HEK293 (cell line): ENCODE data around the gene TGFBI.

Experiments
- IKZF3 ChIP-seq: fragments of 450-650 bp; IDR thresholded peaks from 2 replicates; pipeline ENCODE4 v1.5.0; 2018; ENCODE audit warnings: missing biosample characterization, mild to moderate bottlenecking, missing genetic modification characterization, moderate library complexity
- PBX3 ChIP-seq: sonication (generic); formaldehyde crosslinking; IDR thresholded peaks from 2 replicates; pipeline ENCODE4 v1.8.1; 2022; ENCODE audit warnings: mild to moderate bottlenecking, moderate library complexity, missing genetic modification reagents
- PRDM10 ChIP-seq: fragments of 450-650 bp; formaldehyde crosslinking; IDR thresholded peaks from 2 replicates; pipeline ENCODE4 v1.5.1; 2016; ENCODE audit warnings: missing biosample characterization, missing genetic modification characterization
- PRDM2 ChIP-seq: fragments of 450-650 bp; formaldehyde crosslinking; IDR thresholded peaks from 2 replicates; pipeline ENCODE4 v1.5.1; 2016; ENCODE audit warnings: missing biosample characterization, missing genetic modification characterization, borderline replicate concordance
- SCRT1 ChIP-seq: fragments of 450-650 bp; formaldehyde crosslinking; IDR thresholded peaks from 2 replicates; pipeline ENCODE4 v1.5.1; 2016; ENCODE audit warnings: missing biosample characterization, missing genetic modification characterization, borderline replicate concordance
- TCF7L2 ChIP-seq: IDR thresholded peaks from 2 replicates; pipeline ENCODE4 v1.6.1; 2011; ENCODE audit warnings: low read depth, mild to moderate bottlenecking, inconsistent platforms, low read length, moderate library complexity, borderline replicate concordance
- YY2 ChIP-seq: fragments of 450-650 bp; formaldehyde crosslinking; IDR thresholded peaks from 2 replicates; pipeline ENCODE4 v1.5.1; 2016; ENCODE audit warnings: missing biosample characterization, missing genetic modification characterization
- ZFP41 ChIP-seq: fragments of 450-650 bp; formaldehyde crosslinking; IDR thresholded peaks from 2 replicates; pipeline ENCODE4 v1.5.1; 2016; ENCODE audit warnings: missing biosample characterization, missing genetic modification characterization, borderline replicate concordance
- ZNF10 ChIP-seq: fragments of 450-650 bp; formaldehyde crosslinking; IDR thresholded peaks from 2 replicates; pipeline ENCODE4 v1.5.1; 2017; ENCODE audit warnings: missing biosample characterization, missing genetic modification characterization
- ZNF175 ChIP-seq: fragments of 450-650 bp; formaldehyde crosslinking; IDR thresholded peaks from 2 replicates; pipeline ENCODE4 v1.5.1; 2016; ENCODE audit warnings: missing biosample characterization, missing genetic modification characterization
- ZNF18 ChIP-seq: fragments of 450-650 bp; formaldehyde crosslinking; IDR thresholded peaks from 2 replicates; pipeline ENCODE4 v1.5.1; 2016; ENCODE audit warnings: missing biosample characterization, missing genetic modification characterization
- ZNF23 ChIP-seq: fragments of 450-650 bp; formaldehyde crosslinking; IDR thresholded peaks from 2 replicates; pipeline ENCODE4 v1.5.1; 2016; ENCODE audit warnings: missing biosample characterization, missing genetic modification characterization, borderline replicate concordance
- ZNF274 ChIP-seq, 2 experiments: fragments of 200-500 bp in 1 of 2; fragments of 450-650 bp in 1 of 2; sonication (Bioruptor generic) in 1 of 2; formaldehyde crosslinking in 1 of 2; IDR thresholded peaks; 2 replicates each; pipeline versions ENCODE4 v1.5.1 to v1.6.1; 2014 to 2016; ENCODE audit warnings: borderline replicate concordance in 1 of 2, inconsistent platforms in 1 of 2, low read length in 1 of 2, missing biosample characterization in 1 of 2, missing genetic modification characterization in 1 of 2
- ZNF302 ChIP-seq: fragments of 450-650 bp; formaldehyde crosslinking; IDR thresholded peaks from 2 replicates; pipeline ENCODE4 v1.5.1; 2016; ENCODE audit warnings: missing biosample characterization, missing genetic modification characterization, low read depth
- ZNF426 ChIP-seq: fragments of 450-650 bp; formaldehyde crosslinking; IDR thresholded peaks from 2 replicates; pipeline ENCODE4 v1.5.1; 2017; ENCODE audit warnings: missing biosample characterization, missing genetic modification characterization, mild to moderate bottlenecking, inconsistent platforms, moderate library complexity
- ZNF473 ChIP-seq: fragments of 450-650 bp; formaldehyde crosslinking; IDR thresholded peaks from 2 replicates; pipeline ENCODE4 v1.5.1; 2017; ENCODE audit warnings: missing biosample characterization, missing genetic modification characterization
- ZNF514 ChIP-seq: fragments of 450-650 bp; formaldehyde crosslinking; IDR thresholded peaks from 2 replicates; pipeline ENCODE4 v1.5.1; 2016; ENCODE audit warnings: missing biosample characterization, missing genetic modification characterization
- ZNF596 ChIP-seq: fragments of 450-650 bp; IDR thresholded peaks from 2 replicates; pipeline ENCODE4 v1.5.0; 2018; ENCODE audit warnings: missing biosample characterization, mild to moderate bottlenecking, missing genetic modification characterization, moderate library complexity
- ZNF621 ChIP-seq: fragments of 450-650 bp; formaldehyde crosslinking; IDR thresholded peaks from 2 replicates; pipeline ENCODE4 v1.5.1; 2017; ENCODE audit warnings: missing biosample characterization, missing genetic modification characterization
- ZNF768 ChIP-seq: fragments of 450-650 bp; formaldehyde crosslinking; IDR thresholded peaks from 2 replicates; pipeline ENCODE4 v1.5.1; 2018; ENCODE audit warnings: missing biosample characterization, mild to moderate bottlenecking, missing genetic modification characterization
- ZNF777 ChIP-seq: fragments of 450-650 bp; formaldehyde crosslinking; IDR thresholded peaks from 2 replicates; pipeline ENCODE4 v1.5.1; 2017; ENCODE audit warnings: missing biosample characterization, missing genetic modification characterization, borderline replicate concordance
- ZNF785 ChIP-seq: fragments of 450-650 bp; formaldehyde crosslinking; IDR thresholded peaks from 2 replicates; pipeline ENCODE4 v1.5.1; 2016; ENCODE audit warnings: missing biosample characterization, missing genetic modification characterization
- ZSCAN30 ChIP-seq: fragments of 450-650 bp; IDR thresholded peaks from 2 replicates; pipeline ENCODE4 v1.5.1; 2018; ENCODE audit warnings: missing biosample characterization, mild to moderate bottlenecking, missing genetic modification characterization, moderate library complexity
- ZSCAN4 ChIP-seq: fragments of 450-650 bp; formaldehyde crosslinking; IDR thresholded peaks from 2 replicates; pipeline ENCODE4 v1.5.1; 2017; ENCODE audit warnings: missing biosample characterization, missing genetic modification characterization

TGFBI gene

GRCh38 chr5:136066661-136067271 lies 38.0 kb downstream of the TGFBI start (continued):
- TF ChIP-seq ZSCAN30 (tag by site-specific recombination) (no peak), ZNF473 (tag by site-specific recombination) (no peak), PRDM2 (no peak), ZNF426 (no peak), IKZF3 (tag by site-specific recombination) (no peak), ZNF18 (tag by site-specific recombination) (no peak), ZNF621 (tag by site-specific recombination) (no peak), TCF7L2 (no peak), ZNF10 (tag by site-specific recombination) (no peak), ZNF23 (tag by site-specific recombination) (no peak), ZNF785 (tag by site-specific recombination) (no peak), SCRT1 (tag by site-specific recombination) (no peak), ZNF777 (tag by site-specific recombination) (no peak), ZNF274 (IDR thresholded peaks at IDR 0.05; ENCODE audit: low read length) (no peak), ZNF274 (tag by site-specific recombination; IDR thresholded peaks at IDR 0.05; ENCODE audit: borderline replicate concordance) (no peak), ZNF514 (no peak), ZNF302 (tag by site-specific recombination) (no peak), YY2 (tag by site-specific recombination) (no peak), ZFP41 (tag by site-specific recombination) (no peak), PRDM10 (tag by site-specific recombination) (peak; percentile 62), ZNF596 (tag by site-specific recombination) (no peak), PBX3 (CRISPR knock-in tag) (no peak), ZNF175 (tag by site-specific recombination) (no peak), ZSCAN4 (peak; percentile 90), ZNF768 (tag by site-specific recombination) (no peak)
